ENCODE results near the gene RIC8B. TPM values are rescaled to one million over a fixed set of nuclear protein-coding genes. Genes with fewer than 3 reads are reported as not detected.
A peak's percentile ranks its signal among the peaks of the same experiment; 100 is the strongest.

RIC8B gene
- polyA plus RNA-seq, 3 donors: 2.7 to 3.8 (median 2.7) TPM

DNA sequence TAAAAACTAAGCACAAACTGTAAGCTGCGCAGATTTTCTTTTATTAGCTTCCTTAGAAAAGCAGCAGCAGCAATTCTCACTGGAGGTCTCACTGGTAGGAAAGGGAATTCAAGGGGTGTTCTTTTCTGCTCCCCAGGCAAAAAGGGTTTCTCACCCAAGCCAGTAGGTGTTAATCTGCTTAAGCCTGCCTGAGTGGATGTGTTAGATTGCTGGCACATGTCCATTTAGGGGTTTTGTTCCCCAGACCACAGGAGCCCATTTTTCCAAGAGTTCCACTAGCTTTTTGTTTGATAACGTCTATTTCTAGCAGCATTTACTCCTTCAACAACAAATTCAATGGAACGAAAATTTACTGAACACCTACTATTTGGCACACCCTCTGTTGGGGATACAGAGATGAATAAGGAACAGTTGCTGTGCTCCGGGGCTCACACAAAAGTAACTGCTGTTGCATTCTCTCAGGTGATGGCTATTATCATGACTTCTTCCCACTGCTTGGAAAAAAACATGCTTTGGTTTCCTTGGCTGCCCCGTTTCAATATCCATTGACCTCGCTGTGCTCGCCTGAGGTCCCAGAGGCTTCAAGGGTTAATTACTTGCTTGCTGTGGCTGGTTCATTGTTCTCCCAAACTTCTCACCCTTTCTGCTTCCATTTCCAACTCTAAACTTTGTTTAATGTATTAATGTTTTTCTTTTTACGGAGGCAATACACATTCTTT, 31.1 kb upstream of the RIC8B start:
- H3K36me3 Mint-ChIP-seq: no peaks in the 10 kb centered on the region
- H3K79me2 ChIP-seq (ENCODE audit: insufficient read depth, low read length): no peaks in the 10 kb centered on the region
- no peak for DNase-seq

GRCh38 chr12:106744600-106744999, 29.9 kb upstream of the RIC8B start:
- DNase-seq: no peak
- intact Hi-C loops (cut with micrococcal nuclease): no loop called here
- Histone ChIP-seq H3K27ac (ENCODE audit: low read depth in 1 of 2, low read length in 2 of 2) (no peak overlapping the region), H3K79me2 (ENCODE audit: insufficient read depth, low read length) (no peaks in the 10 kb centered on the region), H3K4me2 (replicated peaks; ENCODE audit: extremely low read depth, low read length, poor library complexity, severe bottlenecking) (no peak overlapping the region), H2AFZ (ENCODE audit: insufficient read depth, low read depth, low read length, poor library complexity, severe bottlenecking) (no peak overlapping the region), H3K4me1 (ENCODE audit: control insufficient read depth in 1 of 2, insufficient read depth in 2 of 2, low read length in 2 of 2) (peaks cover 8 to 12% of the 10 kb centered on the region in 2 donors), H3K9me3 (replicated peaks in 1 of 2; ENCODE audit: control insufficient read depth in 1 of 2, insufficient read depth in 1 of 2, low read length in 2 of 2) (no peaks in the 10 kb centered on the region), H3K9ac (ENCODE audit: insufficient read depth, low read length, poor library complexity, severe bottlenecking) (no peak overlapping the region), H3K27me3 (ENCODE audit: control insufficient read depth in 2 of 2, insufficient read depth in 2 of 2, low read length in 2 of 2) (peaks cover 16 to 29% of the 10 kb centered on the region in 2 donors), H3K4me3 (replicated peaks in 1 of 3; ENCODE audit: low read depth in 2 of 3, low read length in 3 of 3) (no peak overlapping the region), H4K20me1 (ENCODE audit: insufficient read depth, low read length) (no peaks in the 10 kb centered on the region), H3K36me3 (replicated peaks in 1 of 2; ENCODE audit: control insufficient read depth in 1 of 2, insufficient read depth in 2 of 2, low read length in 2 of 2) (no peaks in the 10 kb centered on the region)
- H3K4me1 Mint-ChIP-seq: peaks cover 8% of the 10 kb centered on the region
- H3K36me3 Mint-ChIP-seq: no peaks in the 10 kb centered on the region
- TF ChIP-seq, protein P1, sequence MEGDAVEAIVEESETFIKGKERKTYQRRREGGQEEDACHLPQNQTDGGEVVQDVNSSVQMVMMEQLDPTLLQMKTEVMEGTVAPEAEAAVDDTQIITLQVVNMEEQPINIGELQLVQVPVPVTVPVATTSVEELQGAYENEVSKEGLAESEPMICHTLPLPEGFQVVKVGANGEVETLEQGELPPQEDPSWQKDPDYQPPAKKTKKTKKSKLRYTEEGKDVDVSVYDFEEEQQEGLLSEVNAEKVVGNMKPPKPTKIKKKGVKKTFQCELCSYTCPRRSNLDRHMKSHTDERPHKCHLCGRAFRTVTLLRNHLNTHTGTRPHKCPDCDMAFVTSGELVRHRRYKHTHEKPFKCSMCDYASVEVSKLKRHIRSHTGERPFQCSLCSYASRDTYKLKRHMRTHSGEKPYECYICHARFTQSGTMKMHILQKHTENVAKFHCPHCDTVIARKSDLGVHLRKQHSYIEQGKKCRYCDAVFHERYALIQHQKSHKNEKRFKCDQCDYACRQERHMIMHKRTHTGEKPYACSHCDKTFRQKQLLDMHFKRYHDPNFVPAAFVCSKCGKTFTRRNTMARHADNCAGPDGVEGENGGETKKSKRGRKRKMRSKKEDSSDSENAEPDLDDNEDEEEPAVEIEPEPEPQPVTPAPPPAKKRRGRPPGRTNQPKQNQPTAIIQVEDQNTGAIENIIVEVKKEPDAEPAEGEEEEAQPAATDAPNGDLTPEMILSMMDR (IDR thresholded peaks at IDR 0.05): no peak
- WGBS (ENCODE audit: insufficient coverage): no CpG with 5 or more reads among the region's 6 CpGs
- peaks cover 0 to 4% (median 0%) of the 10 kb centered on the region in 7 donors for H3K9me3 Mint-ChIP-seq
- peak overlapping the region in 1 of 2 donors; percentile 8 for H3K4me3 Mint-ChIP-seq
- no peak overlapping the region for H3K27ac Mint-ChIP-seq
- H3K27me3 Mint-ChIP-seq (ENCODE audit: low read depth in 3 of 3): peaks cover 19 to 39% (median 29%) of the 10 kb centered on the region in 3 donors

More for the DNA sequence above, 31.1 kb upstream of the RIC8B start:
- TF ChIP-seq, protein P1 (IDR thresholded peaks at IDR 0.05): no peak
- Mint-ChIP-seq H3K9me3 (peaks cover 0 to 4% (median 0%) of the 10 kb centered on the region in 7 donors), H3K27ac (no peak overlapping the region), H3K4me1 (peaks cover 8% of the 10 kb centered on the region), H3K27me3 (ENCODE audit: low read depth in 3 of 3) (peaks cover 19 to 39% (median 27%) of the 10 kb centered on the region in 3 donors), H3K4me3 (peak overlapping the region in 1 of 2 donors; percentile 24)
- H3K36me3 ChIP-seq (replicated peaks in 1 of 2; ENCODE audit: control insufficient read depth in 1 of 2, insufficient read depth in 2 of 2, low read length in 2 of 2): no peaks in the 10 kb centered on the region
- no peak overlapping the region for H3K4me3 ChIP-seq (replicated peaks in 1 of 3; ENCODE audit: low read depth in 2 of 3, low read length in 3 of 3)
- peaks cover 8 to 12% of the 10 kb centered on the region in 2 donors for H3K4me1 ChIP-seq (ENCODE audit: control insufficient read depth in 1 of 2, insufficient read depth in 2 of 2, low read length in 2 of 2)
- intact Hi-C loops (cut with micrococcal nuclease): no loop called here
- 82% methylated on average over 2 of the region's 8 CpGs for WGBS (ENCODE audit: insufficient coverage)
- H3K9me3 ChIP-seq (replicated peaks in 1 of 2; ENCODE audit: control insufficient read depth in 1 of 2, insufficient read depth in 1 of 2, low read length in 2 of 2): no peaks in the 10 kb centered on the region
- H3K4me2 ChIP-seq (replicated peaks; ENCODE audit: extremely low read depth, low read length, poor library complexity, severe bottlenecking): no peak overlapping the region
- H3K27me3 ChIP-seq (ENCODE audit: control insufficient read depth in 2 of 2, insufficient read depth in 2 of 2, low read length in 2 of 2): peaks cover 16 to 29% of the 10 kb centered on the region in 2 donors
- H2AFZ ChIP-seq (ENCODE audit: insufficient read depth, low read depth, low read length, poor library complexity, severe bottlenecking): no peak overlapping the region
- H3K27ac ChIP-seq (ENCODE audit: low read depth in 1 of 2, low read length in 2 of 2): no peak overlapping the region
- no peaks in the 10 kb centered on the region for H4K20me1 ChIP-seq (ENCODE audit: insufficient read depth, low read length)
- H3K9ac ChIP-seq (ENCODE audit: insufficient read depth, low read length, poor library complexity, severe bottlenecking): no peak overlapping the region

Data from CD14-positive monocyte (primary cell).